Fibroblast of villous mesenchyme (primary cell): ENCODE measurements around the gene XKR7. TPM values are rescaled to one million over a fixed set of nuclear protein-coding genes. Genes with fewer than 3 reads are reported as not detected.

Source experiments
- DNase-seq: peaks from one replicate; pipeline ENCODE4 v3.0.0-alpha.2; 2010; ENCODE audit warnings: low read depth
- H3K4me3 ChIP-seq: 2 replicates; pipeline ENCODE4 v1.5.1; 2011; ENCODE audit warnings: low read depth, mild to moderate bottlenecking, low read length
- total RNA-seq: library from RNA; depleted of rRNA; stranded (reverse); fragments of >200 nt; gene quantifications from 2 replicates; pipeline ENCODE4 v1.2.3, GENCODE V29; 2012
- TF ChIP-seq, protein P1 (sequence below): IDR thresholded peaks from 2 replicates; pipeline ENCODE4 v1.5.1; 2012; ENCODE audit warnings: low read depth, mild to moderate bottlenecking, low read length; ENCODE audit not compliant: insufficient read depth

Gene XKR7
- total RNA-seq, 1 donor: not detected

DNA sequence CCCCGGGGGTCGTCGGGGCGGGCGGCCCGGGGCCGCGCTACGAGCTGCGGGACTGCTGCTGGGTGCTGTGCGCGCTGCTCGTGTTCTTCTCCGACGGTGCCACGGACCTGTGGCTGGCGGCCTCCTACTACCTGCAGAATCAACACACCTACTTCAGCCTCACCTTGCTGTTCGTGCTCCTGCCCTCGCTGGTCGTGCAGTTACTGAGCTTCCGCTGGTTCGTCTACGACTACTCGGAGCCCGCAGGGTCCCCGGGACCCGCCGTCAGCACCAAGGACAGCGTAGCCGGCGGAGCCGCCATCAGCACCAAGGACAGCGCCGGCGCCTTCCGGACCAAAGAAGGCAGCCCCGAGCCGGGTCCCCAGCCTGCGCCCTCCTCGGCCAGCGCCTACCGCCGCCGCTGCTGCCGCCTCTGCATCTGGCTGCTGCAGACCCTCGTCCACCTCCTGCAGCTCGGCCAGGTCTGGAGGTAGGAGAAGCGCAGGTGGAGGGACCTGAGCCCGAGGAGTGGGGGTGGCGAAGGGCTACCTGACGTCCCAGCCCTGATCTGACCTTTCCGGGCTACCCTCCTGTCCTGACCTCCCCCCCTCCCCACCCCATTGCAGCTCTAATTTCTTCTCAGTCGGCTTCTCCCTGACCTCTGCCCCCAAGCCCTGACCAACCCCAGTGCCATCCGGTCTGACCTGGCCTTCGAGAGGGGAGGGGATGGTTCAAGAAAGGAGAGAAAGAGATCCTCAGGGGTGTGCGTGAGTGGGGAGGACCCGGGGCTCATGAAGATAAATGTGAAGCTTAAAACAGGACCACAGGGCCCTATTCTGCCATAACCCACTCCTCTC is 558 bp downstream of the XKR7 start:
- TF ChIP-seq, protein P1, sequence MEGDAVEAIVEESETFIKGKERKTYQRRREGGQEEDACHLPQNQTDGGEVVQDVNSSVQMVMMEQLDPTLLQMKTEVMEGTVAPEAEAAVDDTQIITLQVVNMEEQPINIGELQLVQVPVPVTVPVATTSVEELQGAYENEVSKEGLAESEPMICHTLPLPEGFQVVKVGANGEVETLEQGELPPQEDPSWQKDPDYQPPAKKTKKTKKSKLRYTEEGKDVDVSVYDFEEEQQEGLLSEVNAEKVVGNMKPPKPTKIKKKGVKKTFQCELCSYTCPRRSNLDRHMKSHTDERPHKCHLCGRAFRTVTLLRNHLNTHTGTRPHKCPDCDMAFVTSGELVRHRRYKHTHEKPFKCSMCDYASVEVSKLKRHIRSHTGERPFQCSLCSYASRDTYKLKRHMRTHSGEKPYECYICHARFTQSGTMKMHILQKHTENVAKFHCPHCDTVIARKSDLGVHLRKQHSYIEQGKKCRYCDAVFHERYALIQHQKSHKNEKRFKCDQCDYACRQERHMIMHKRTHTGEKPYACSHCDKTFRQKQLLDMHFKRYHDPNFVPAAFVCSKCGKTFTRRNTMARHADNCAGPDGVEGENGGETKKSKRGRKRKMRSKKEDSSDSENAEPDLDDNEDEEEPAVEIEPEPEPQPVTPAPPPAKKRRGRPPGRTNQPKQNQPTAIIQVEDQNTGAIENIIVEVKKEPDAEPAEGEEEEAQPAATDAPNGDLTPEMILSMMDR: no peak
- DNase-seq: peak; percentile 73
- H3K4me3 ChIP-seq: peak overlapping the region; percentile 10

DNA sequence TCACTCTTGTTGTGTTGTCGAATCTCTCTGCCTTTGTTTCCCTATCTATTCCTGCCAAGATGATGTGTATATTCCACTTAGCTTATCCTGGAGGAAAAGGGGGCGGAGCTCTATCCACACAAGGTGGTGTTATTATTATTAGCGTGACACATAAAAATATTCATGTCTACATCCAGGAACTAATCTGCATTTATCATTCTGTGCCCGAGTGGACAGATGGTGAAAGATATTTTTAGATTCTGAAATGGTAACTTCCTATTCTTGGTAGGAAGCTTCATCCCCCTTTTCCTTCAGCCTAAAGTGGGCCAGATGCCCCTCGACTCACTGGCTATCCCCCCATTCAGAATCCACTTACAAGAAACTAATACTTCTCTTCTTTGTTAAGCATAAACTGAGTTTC is 2.0 kb downstream of the XKR7 start:
- TF ChIP-seq, protein P1: no peak
- no peak for DNase-seq
- H3K4me3 ChIP-seq: no peak overlapping the region

DNA sequence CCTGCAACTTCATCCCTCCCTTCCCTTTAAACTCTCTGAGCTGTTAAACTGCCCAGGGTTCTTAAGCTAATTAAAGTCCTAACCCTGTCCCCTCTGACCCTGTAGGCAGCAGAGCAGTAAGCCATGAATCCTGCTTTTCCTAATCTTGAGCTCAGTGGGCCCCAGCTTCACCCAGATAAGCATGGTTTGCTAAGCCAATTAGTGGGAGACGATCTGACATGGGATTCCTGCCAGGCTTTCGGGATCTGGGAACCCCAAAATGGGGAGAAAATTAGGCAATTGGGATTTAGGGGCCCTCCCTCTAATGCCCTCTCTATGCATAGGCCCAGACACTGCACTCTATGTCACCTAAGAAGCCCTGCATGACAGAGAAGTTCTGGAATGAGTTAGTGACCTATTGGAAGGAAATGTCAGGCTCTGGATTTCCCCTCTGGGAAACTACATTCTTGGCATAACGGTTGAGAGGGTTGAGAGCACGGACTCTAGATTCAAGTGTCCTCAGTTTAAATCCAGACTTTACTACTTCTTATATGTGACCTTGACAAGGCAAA is 4.6 kb downstream of the XKR7 start:
- TF ChIP-seq, protein P1: no peak
- DNase-seq: no peak
- H3K4me3 ChIP-seq: no peak overlapping the region

DNA sequence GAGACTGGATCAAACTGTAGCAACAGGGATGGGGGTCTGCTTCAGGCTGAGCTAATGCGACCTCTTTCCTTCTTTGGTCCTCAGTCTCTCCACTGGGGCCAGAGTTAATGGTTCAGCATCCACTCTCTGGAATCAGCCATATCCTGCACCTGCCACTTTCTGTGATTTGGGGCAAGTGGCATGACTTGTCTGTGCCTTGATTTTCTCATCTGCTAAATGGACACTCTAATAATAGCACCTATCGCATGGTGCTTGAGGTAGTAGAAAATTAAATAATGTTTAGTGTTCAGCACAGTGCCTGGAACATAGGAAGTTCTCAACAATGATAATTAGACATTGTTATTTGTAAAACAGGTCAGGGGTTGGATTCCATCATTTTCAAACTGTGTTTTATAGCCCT is 6.3 kb downstream of the XKR7 start:
- DNase-seq: no peak
- TF ChIP-seq, protein P1: no peak
- H3K4me3 ChIP-seq: no peak overlapping the region

DNA sequence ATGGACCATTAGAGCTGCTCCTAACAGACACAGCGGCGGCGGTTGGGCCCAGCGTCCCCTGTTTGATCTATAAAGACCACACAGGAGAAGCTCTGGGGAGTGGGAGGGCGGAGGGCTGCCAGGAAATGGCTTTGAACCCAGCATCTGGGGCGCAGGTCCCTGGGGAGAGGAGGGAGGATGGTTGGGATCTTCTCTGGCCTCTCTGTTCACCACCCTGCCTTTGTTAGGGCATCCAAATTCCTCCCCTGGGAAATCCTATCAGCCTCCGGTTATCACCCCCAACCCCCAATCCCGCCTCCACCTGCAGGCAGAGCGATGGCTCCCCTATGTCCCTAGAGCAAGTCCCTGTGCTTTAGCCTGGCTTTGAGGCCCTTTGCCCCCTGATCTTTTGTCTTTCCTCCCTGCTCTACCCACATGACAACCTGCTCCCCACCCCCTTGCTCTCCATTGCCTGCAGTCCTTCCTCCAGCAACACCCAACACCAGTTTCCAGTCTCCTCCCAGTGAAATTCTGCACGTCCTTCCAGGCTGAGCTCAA is 7.1 kb downstream of the XKR7 start:
- DNase-seq: no peak
- TF ChIP-seq, protein P1: no peak
- H3K4me3 ChIP-seq: no peak overlapping the region

DNA sequence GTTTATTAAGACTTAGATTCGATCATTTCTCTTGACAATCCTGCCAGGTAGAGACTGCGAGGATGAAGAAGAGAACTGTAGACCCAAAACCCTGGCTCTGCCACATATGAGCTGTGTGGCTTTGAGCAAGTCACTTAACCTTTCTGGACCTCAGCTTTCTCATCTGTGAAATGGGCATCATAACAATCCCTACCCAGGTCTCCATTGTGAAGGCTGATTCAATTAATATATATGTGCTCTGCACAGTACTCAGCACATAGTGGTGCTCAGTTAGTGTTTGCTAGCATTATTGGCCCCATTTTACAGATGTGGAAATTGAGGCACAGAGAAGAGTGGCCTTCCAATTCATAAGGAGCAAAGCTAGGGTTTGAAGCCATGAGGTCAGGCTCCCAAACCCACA is 7.9 kb downstream of the XKR7 start:
- TF ChIP-seq, protein P1: no peak
- H3K4me3 ChIP-seq: no peak overlapping the region
- no peak for DNase-seq
